ENCODE data around the gene ELANE.

Gene ELANE

DNA sequence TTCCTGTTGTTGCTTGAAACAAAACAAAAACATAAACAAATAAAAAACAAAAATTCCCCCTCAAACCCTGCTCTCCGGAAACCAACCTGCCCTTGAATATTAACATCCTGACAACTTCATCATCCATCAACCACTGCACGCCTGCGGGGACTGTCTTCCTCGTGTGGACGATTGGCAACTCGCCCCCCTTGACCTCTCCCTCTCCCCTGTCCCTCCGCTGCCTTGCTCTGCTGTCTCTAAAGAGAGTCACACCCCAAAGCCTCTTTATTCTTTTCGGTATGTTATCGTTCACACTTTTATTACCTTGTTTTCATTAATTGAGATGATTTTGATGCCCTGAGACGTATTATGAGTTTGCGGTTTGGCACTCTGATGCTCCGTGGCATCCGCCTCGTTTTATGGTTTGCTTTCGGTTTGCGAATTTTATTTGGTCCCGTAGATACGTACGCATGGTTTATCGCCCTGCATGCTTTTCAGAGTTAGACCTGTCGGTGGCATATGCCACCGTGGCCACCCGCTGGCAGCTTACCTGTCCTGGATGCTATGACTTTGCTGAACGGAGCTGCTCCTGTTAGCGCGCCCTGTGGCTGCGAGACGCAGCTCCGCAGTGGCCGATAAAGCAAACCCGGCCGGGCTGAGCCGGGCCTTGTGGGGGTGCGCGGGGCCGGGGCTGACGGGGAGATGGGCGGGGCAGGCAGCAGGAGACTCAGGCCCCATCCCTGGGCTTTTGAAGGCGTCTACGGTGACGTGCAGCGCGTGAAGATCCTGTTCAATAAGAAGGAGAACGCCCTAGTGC is 44.3 kb upstream of the ELANE start:
- peaks cover 95% of the 10 kb centered on the region for H3K36me3 ChIP-seq (ENCODE audit: control insufficient read depth, insufficient read depth, low read length)
- peak overlapping the region; percentile 36 for H3K27ac ChIP-seq (ENCODE audit: low read depth, low read length, severe bottlenecking)
- 96 to 99% methylated on average over 41 to 42 of the region's 44 CpGs for WGBS, 2 experiments (ENCODE audit: insufficient coverage in 2 of 2)
- H3K9me3 ChIP-seq (ENCODE audit: control insufficient read depth, low read length), result no peaks in the 10 kb centered on the region
- H3K4me1 ChIP-seq (ENCODE audit: control insufficient read depth, insufficient read depth, low read length, poor library complexity, severe bottlenecking), result no peaks in the 10 kb centered on the region
- no peak overlapping the region for H3K4me3 ChIP-seq (ENCODE audit: extremely low read depth, insufficient read depth, low read length, poor library complexity, severe bottlenecking)

DNA sequence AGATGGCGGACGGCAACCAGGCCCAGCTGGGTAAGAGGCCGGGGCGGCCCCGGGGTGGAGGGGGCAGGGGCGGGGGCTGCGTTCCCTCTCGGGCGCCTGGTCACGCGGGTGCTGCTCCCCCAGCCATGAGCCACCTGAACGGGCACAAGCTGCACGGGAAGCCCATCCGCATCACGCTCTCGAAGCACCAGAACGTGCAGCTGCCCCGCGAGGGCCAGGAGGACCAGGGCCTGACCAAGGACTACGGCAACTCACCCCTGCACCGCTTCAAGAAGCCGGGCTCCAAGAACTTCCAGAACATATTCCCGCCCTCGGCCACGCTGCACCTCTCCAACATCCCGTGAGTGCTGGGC is 43.7 kb upstream of the ELANE start:
- peaks cover 92% of the 10 kb centered on the region for H3K36me3 ChIP-seq (ENCODE audit: control insufficient read depth, insufficient read depth, low read length)
- WGBS, 2 experiments (ENCODE audit: insufficient coverage in 2 of 2), result 95 to 98% methylated on average over 19 to 23 of the region's 26 CpGs

DNA sequence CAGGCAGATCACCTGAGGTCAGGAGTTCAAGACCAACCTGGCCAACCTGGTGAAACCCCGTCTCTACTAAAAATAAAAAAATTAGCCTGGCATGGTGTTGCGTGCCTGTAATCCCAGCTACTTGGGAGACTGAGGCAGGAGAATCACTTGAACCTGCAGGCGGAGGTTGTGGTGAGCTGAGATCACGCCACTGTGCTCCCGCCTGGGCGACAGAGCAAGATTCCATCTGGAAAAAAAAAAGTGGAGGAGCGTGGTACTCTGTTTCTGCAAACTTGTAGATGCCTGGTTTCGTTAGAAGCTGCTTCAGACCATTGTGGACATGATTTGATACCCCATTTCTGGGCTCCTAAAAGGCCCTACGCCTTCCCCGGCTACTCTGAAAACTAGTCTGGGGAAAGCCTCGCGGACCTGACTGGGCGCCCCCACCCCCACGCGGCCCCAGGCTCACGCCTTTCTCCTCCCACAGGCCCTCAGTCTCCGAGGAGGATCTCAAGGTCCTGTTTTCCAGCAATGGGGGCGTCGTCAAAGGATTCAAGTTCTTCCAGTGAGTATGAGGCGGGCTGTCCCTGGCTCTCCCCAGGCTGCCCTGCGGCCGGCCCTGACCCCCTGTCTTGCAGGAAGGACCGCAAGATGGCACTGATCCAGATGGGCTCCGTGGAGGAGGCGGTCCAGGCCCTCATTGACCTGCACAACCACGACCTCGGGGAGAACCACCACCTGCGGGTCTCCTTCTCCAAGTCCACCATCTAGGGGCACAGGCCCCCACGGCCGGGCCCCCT is 41.8 kb upstream of the ELANE start:
- Histone ChIP-seq H3K27ac (ENCODE audit: low read depth, low read length, severe bottlenecking) (no peak overlapping the region), H3K9me3 (ENCODE audit: control insufficient read depth, low read length) (no peaks in the 10 kb centered on the region), H3K4me3 (ENCODE audit: extremely low read depth, insufficient read depth, low read length, poor library complexity, severe bottlenecking) (no peak overlapping the region), H3K36me3 (ENCODE audit: control insufficient read depth, insufficient read depth, low read length) (peaks cover 83% of the 10 kb centered on the region), H3K4me1 (ENCODE audit: control insufficient read depth, insufficient read depth, low read length, poor library complexity, severe bottlenecking) (no peaks in the 10 kb centered on the region)
- WGBS, 2 experiments (ENCODE audit: insufficient coverage in 2 of 2), result 96% methylated on average over 27 to 30 of the region's 30 CpGs

More for the DNA sequence above, 43.7 kb upstream of the ELANE start:
- Histone ChIP-seq H3K4me1 (ENCODE audit: control insufficient read depth, insufficient read depth, low read length, poor library complexity, severe bottlenecking) (no peaks in the 10 kb centered on the region), H3K9me3 (ENCODE audit: control insufficient read depth, low read length) (no peaks in the 10 kb centered on the region), H3K27ac (ENCODE audit: low read depth, low read length, severe bottlenecking) (no peak overlapping the region), H3K4me3 (ENCODE audit: extremely low read depth, insufficient read depth, low read length, poor library complexity, severe bottlenecking) (no peak overlapping the region)

- Histone ChIP-seq H3K4me3 (ENCODE audit: extremely low read depth, insufficient read depth, low read length, poor library complexity, severe bottlenecking) (no peak overlapping the region), H3K9me3 (ENCODE audit: control insufficient read depth, low read length) (no peaks in the 10 kb centered on the region), H3K4me1 (ENCODE audit: control insufficient read depth, insufficient read depth, low read length, poor library complexity, severe bottlenecking) (no peaks in the 10 kb centered on the region), H3K27ac (ENCODE audit: low read depth, low read length, severe bottlenecking) (peak overlapping the region; percentile 5), H3K36me3 (ENCODE audit: control insufficient read depth, insufficient read depth, low read length) (peaks cover 78% of the 10 kb centered on the region)
- WGBS, 2 experiments (ENCODE audit: insufficient coverage in 2 of 2), result 91 to 98% methylated on average over 8 to 23 of the region's 25 CpGs
Observed at GRCh38 chr19:810883-811489, 41.1 kb upstream of the ELANE start.

GRCh38 chr19:811506-812048 is 40.5 kb upstream of the ELANE start:
- peak overlapping the region; percentile 5 for H3K27ac ChIP-seq (ENCODE audit: low read depth, low read length, severe bottlenecking)
- WGBS, 2 experiments (ENCODE audit: insufficient coverage in 2 of 2), result 97 to 98% methylated on average over 11 to 14 of the region's 20 CpGs
- no peaks in the 10 kb centered on the region for H3K4me1 ChIP-seq (ENCODE audit: control insufficient read depth, insufficient read depth, low read length, poor library complexity, severe bottlenecking)
- H3K36me3 ChIP-seq (ENCODE audit: control insufficient read depth, insufficient read depth, low read length), result peaks cover 75% of the 10 kb centered on the region
- no peaks in the 10 kb centered on the region for H3K9me3 ChIP-seq (ENCODE audit: control insufficient read depth, low read length)
- no peak overlapping the region for H3K4me3 ChIP-seq (ENCODE audit: extremely low read depth, insufficient read depth, low read length, poor library complexity, severe bottlenecking)

DNA sequence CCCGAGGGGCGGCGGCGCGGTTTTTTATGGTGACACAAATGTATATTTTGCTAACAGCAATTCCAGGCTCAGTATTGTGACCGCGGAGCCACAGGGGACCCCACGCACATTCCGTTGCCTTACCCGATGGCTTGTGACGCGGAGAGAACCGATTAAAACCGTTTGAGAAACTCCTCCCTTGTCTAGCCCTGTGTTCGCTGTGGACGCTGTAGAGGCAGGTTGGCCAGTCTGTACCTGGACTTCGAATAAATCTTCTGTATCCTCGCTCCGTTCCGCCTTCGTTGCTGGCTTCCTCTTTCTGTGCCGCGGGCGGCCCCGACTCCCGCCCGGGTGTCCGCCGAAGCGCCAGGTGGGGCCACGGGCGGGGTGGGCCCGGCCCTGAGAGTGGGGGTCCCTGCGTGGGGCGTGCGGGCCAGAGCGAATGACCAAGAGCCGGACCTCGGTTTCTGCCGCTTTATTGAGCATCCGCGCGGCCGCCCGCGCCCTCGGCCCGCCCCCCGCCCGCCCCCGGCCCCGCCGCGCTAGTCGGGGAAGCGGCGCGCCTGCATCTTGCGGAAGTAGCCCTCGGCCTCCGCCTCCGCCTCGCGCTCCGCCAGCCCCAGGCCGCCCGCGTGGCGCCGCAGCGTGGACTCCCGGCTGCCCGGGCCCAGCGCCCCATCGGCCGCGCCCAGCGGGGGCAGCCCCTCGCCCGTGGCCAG is 39.9 kb upstream of the ELANE start:
- Histone ChIP-seq H3K4me3 (ENCODE audit: extremely low read depth, insufficient read depth, low read length, poor library complexity, severe bottlenecking) (no peak overlapping the region), H3K36me3 (ENCODE audit: control insufficient read depth, insufficient read depth, low read length) (peaks cover 70% of the 10 kb centered on the region), H3K4me1 (ENCODE audit: control insufficient read depth, insufficient read depth, low read length, poor library complexity, severe bottlenecking) (no peaks in the 10 kb centered on the region), H3K27ac (ENCODE audit: low read depth, low read length, severe bottlenecking) (no peak overlapping the region), H3K9me3 (ENCODE audit: control insufficient read depth, low read length) (no peaks in the 10 kb centered on the region)
- 97 to 98% methylated on average over 65 to 80 of the region's 80 CpGs for WGBS, 2 experiments (ENCODE audit: insufficient coverage in 2 of 2)

DNA sequence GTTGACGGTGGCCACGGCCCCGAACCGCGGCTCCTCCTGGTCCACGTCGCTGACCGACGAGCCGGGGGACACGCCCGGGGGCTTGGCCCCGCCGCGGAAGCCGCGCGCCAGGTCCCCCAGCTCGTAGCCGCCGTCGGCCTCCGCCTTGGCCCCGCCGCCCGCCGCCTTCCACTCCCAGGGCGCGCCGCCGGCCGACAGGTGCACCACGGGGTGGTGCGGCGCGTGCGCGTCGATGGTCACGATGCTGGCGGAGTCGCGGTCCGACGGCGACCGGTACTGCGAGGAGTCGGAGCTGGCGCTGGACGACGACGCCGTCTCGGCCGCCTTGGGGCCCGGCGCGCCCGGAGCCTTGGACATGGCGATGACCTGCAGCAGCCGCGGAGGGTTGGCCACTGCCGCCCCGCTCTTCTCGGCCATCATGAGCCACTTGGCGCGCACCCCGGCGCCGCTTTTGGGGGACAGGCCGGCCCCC is 39.3 kb upstream of the ELANE start:
- Histone ChIP-seq H3K36me3 (ENCODE audit: control insufficient read depth, insufficient read depth, low read length) (peaks cover 64% of the 10 kb centered on the region), H3K4me3 (ENCODE audit: extremely low read depth, insufficient read depth, low read length, poor library complexity, severe bottlenecking) (no peak overlapping the region), H3K9me3 (ENCODE audit: control insufficient read depth, low read length) (no peaks in the 10 kb centered on the region), H3K4me1 (ENCODE audit: control insufficient read depth, insufficient read depth, low read length, poor library complexity, severe bottlenecking) (no peaks in the 10 kb centered on the region), H3K27ac (ENCODE audit: low read depth, low read length, severe bottlenecking) (no peak overlapping the region)
- WGBS, 2 experiments (ENCODE audit: insufficient coverage in 2 of 2), result 95 to 97% methylated on average over 72 of the region's 72 CpGs

DNA sequence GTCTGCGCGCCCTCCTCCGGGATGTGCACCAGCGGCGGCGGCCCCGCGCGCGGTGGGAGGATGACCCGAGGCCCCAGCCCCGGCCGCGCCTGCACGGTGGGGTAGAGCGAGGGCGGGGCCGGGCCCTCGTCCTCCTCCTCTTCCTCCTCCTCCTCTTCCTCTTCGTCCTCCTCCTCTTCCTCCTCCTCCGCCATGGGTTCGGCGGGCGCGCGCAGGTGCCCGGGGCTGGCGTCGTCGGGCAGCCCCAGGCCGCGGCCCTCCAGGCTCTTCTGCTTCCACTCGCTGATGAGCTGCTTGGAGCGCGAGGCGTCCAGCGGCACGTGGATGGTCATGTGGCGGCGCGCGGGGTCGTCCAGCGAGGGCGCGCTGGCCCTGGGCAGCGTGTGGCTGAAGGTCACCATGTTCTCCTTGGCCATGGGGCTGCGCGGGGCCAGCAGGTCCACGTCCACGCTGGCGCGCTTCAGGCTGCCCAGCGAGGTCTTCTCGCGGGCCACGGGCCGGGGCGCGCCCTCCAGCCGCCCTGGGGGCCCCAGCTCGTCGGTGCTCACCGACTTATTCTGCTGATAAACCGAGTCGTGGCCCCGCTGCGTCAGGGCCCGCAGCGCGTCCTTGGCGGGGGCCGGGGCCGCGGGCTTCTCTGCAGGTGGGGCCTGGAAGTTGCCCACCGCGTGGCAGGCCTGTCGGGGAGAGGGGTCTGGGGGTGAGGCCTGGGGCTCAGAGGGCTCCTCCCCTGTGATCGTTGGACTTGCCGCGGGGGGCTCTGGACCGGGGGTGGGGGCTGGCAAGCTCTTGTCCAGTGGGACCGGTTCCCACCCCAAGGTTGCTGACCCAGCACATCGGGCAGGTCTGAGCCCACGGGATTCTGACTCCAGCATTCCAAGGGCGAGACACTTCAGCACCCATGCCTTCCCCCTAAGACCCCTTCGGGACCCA is 38.6 kb upstream of the ELANE start:
- Histone ChIP-seq H3K27ac (ENCODE audit: low read depth, low read length, severe bottlenecking) (no peak overlapping the region), H3K4me3 (ENCODE audit: extremely low read depth, insufficient read depth, low read length, poor library complexity, severe bottlenecking) (no peak overlapping the region), H3K4me1 (ENCODE audit: control insufficient read depth, insufficient read depth, low read length, poor library complexity, severe bottlenecking) (no peaks in the 10 kb centered on the region), H3K9me3 (ENCODE audit: control insufficient read depth, low read length) (no peaks in the 10 kb centered on the region), H3K36me3 (ENCODE audit: control insufficient read depth, insufficient read depth, low read length) (peaks cover 57% of the 10 kb centered on the region)
- WGBS, 2 experiments (ENCODE audit: insufficient coverage in 2 of 2), result 97% methylated on average over 55 to 69 of the region's 87 CpGs

GRCh38 chr19:814152-815078 is 37.7 kb upstream of the ELANE start:
- Histone ChIP-seq H3K9me3 (ENCODE audit: control insufficient read depth, low read length) (no peaks in the 10 kb centered on the region), H3K4me1 (ENCODE audit: control insufficient read depth, insufficient read depth, low read length, poor library complexity, severe bottlenecking) (no peaks in the 10 kb centered on the region), H3K4me3 (ENCODE audit: extremely low read depth, insufficient read depth, low read length, poor library complexity, severe bottlenecking) (no peak overlapping the region), H3K27ac (ENCODE audit: low read depth, low read length, severe bottlenecking) (no peak overlapping the region), H3K36me3 (ENCODE audit: control insufficient read depth, insufficient read depth, low read length) (peaks cover 49% of the 10 kb centered on the region)
- WGBS, 2 experiments (ENCODE audit: insufficient coverage in 2 of 2), result 97% methylated on average over 39 to 46 of the region's 49 CpGs

All from mesodermal cell (in vitro differentiated cells).